GM12878 (cell line): ENCODE data around the gene CA10. TPM values are rescaled to one million over a fixed set of nuclear protein-coding genes. Genes with fewer than 3 reads are reported as not detected.

Experiments used
- ATAC-seq: fragments of 200-7000 bp; cut with Tn5 transposase; 3 replicates; pipeline ENCODE4 v1.9.1; 2020; ENCODE audit warnings: mild to moderate bottlenecking, moderate library complexity
- BruUV-seq: library from RNA; stranded (reverse); fragments of 400-500 nt; replicated peaks from 2 replicates; lab custom pipeline; 2021; lab: Mats Ljungman, UMichigan
- CTCF ChIA-PET: fragments of 300-600 bp; sonication (Branson Sonifier 250); formaldehyde crosslinking; extraction: SDS; loops from one replicate; lab custom pipeline; 2021; ENCODE audit warnings: inconsistent platforms; lab: Yijun Ruan, JAX
- POLR2A ChIA-PET: fragments of 350-600 bp; formaldehyde crosslinking; extraction: SDS; loops from one replicate; lab custom pipeline; 2021; ENCODE audit warnings: inconsistent platforms; lab: Charles Lee
- RAD21 ChIA-PET: fragments of 300-600 bp; sonication (Branson Sonifier 250); formaldehyde crosslinking; loops from one replicate; lab custom pipeline; 2023; ENCODE audit warnings: antibody characterized with exemption; ENCODE audit not compliant: unreplicated experiment; lab: Charles Lee
- SMC1A ChIA-PET: fragments of 300-600 bp; sonication (Branson Sonifier 250); formaldehyde crosslinking; loops from one replicate; lab custom pipeline; 2023; ENCODE audit not compliant: unreplicated experiment, uncharacterized antibody; lab: Charles Lee
- DNase-seq: peaks from one replicate; pipeline ENCODE4 v3.0.0-alpha.2; 2011; ENCODE audit warnings: low read depth, low spot score
- FAIRE-seq: peaks from 3 replicates; lab custom pipeline; 2011; peaks lifted over from hg19 to GRCh38; lab: Jason Lieb, UNC
- H2AFZ ChIP-seq: 2 replicates; pipeline ENCODE4 v1.6.0; 2011; ENCODE audit warnings: low read depth, low read length, control low read depth; ENCODE audit not compliant: control insufficient read depth
- H3K27ac ChIP-seq: 2 replicates; pipeline ENCODE4 v1.5.1; 2011; ENCODE audit warnings: control low read depth; ENCODE audit not compliant: control insufficient read depth, insufficient read depth
- H3K27me3 ChIP-seq, 2 experiments: replicated peaks in 1 of 2; 2 replicates each; pipeline versions ENCODE4 v1.6.0 to v1.6.1; 2011; ENCODE audit warnings: low read length in 1 of 2; ENCODE audit not compliant: control insufficient read depth in 2 of 2, insufficient read depth in 2 of 2
- H3K36me3 ChIP-seq, 2 experiments: 2 replicates each; pipeline ENCODE4 v1.5.1; 2011; ENCODE audit warnings: low read length in 1 of 2; ENCODE audit not compliant: control insufficient read depth in 2 of 2, insufficient read depth in 2 of 2
- H3K4me1 ChIP-seq: 2 replicates; pipeline ENCODE4 v1.6.1; 2011; ENCODE audit warnings: mild to moderate bottlenecking, low read length, moderate library complexity, mixed read lengths; ENCODE audit not compliant: control insufficient read depth, insufficient read depth
- H3K4me2 ChIP-seq: 2 replicates; pipeline ENCODE4 v1.6.0; 2011; ENCODE audit warnings: control low read depth; ENCODE audit not compliant: control insufficient read depth, insufficient read depth
- H3K4me3 ChIP-seq: fragments of 200-600 bp; sonication (generic); 2 replicates; pipeline ENCODE4 v1.5.1; 2016
- H3K79me2 ChIP-seq: 2 replicates; pipeline ENCODE4 v1.6.0; 2011; ENCODE audit warnings: low read length; ENCODE audit not compliant: control insufficient read depth, insufficient read depth
- H3K9ac ChIP-seq: 2 replicates; pipeline ENCODE4 v1.8.0; 2011; ENCODE audit warnings: low read length, control low read depth, mixed read lengths; ENCODE audit not compliant: control insufficient read depth, insufficient read depth
- H3K9me3 ChIP-seq: replicated peaks from 3 replicates; pipeline ENCODE4 v1.5.1; 2011; ENCODE audit warnings: mild to moderate bottlenecking, low read length; ENCODE audit not compliant: control insufficient read depth, insufficient read depth
- H4K20me1 ChIP-seq: 2 replicates; pipeline ENCODE4 v1.6.0; 2011; ENCODE audit not compliant: control insufficient read depth, insufficient read depth
- NR2F1 ChIP-seq: fragments of 450-650 bp; conservative IDR thresholded peaks from 2 replicates; pipeline ENCODE4 v1.6.1; 2017; ENCODE audit warnings: mild to moderate bottlenecking
- ZNF217 ChIP-seq: fragments of 450-650 bp; IDR thresholded peaks from 2 replicates; pipeline ENCODE4 v1.6.1; 2017; ENCODE audit warnings: antibody characterized with exemption, mild to moderate bottlenecking
- ZNF24 ChIP-seq: fragments of 450-650 bp; IDR thresholded peaks from 2 replicates; pipeline ENCODE4 v1.6.1; 2017; ENCODE audit warnings: antibody characterized with exemption, mild to moderate bottlenecking
- WGBS: methylation state at CpG from one replicate; pipeline ENCODE4 v1.1.6; 2016; ENCODE audit warnings: low lambda C conversion rate; ENCODE audit not compliant: insufficient replicate concordance, insufficient coverage; ENCODE audit errors: missing lambda C conversion rate; 5-methylcytosine and 5-hydroxymethylcytosine counted together
- in situ Hi-C: fragments of 300-500 bp; cut with MboI; formaldehyde crosslinking; loops from 9 replicates; pipeline ENCODE4 v1.14.3; 2018; ENCODE audit warnings: mixed read lengths
- intact Hi-C: fragments of 100-400 bp; cut with micrococcal nuclease; formaldehyde crosslinking; loops from one replicate; pipeline ENCODE4 v1.14.2; 2022; ENCODE audit not compliant: unreplicated experiment
- polyA plus RNA-seq, 11 experiments: library from polyadenylated mRNA; depleted of rRNA in 4 of 11; unstranded in 6 of 11; stranded (reverse) in 5 of 11; fragments of >200 nt; fragmentation: Nextera tagmentation in 4 of 11; fragmentation: Illumina TruSeq in 1 of 11; extraction: Ambion mirVana in 4 of 11; extraction: Trizol in 1 of 11; gene quantifications; 1 replicate in 1 of 11; 2 replicates in 10 of 11; pipeline versions ENCODE4 v1.2.1 to v1.2.3, GENCODE V29; 2011 to 2016; ENCODE audit warnings: inconsistent platforms in 2 of 11, missing spikeins in 2 of 11, low read depth in 1 of 11
- total RNA-seq, 4 experiments: library from RNA; depleted of rRNA in 3 of 4; stranded (reverse); fragments of >200 nt in 3 of 4; fragmentation: Illumina TruSeq in 1 of 4; extraction: Trizol in 1 of 4; gene quantifications; 2 replicates each; pipeline versions ENCODE4 v1.2.1 to v1.2.3, GENCODE V29; 2013 to 2021
- TF ChIP-seq, protein P1 (sequence below): fragments of 450-650 bp; IDR thresholded peaks from 2 replicates; pipeline ENCODE4 v1.6.1; 2017; ENCODE audit warnings: borderline replicate concordance
- TF ChIP-seq, protein P2 (sequence below): fragments of 450-650 bp; formaldehyde crosslinking; IDR thresholded peaks from 2 replicates; pipeline ENCODE4 v1.4.0; 2020; ENCODE audit warnings: mild to moderate bottlenecking, moderate library complexity

CA10 gene
- total and polyA plus RNA-seq, 10 of the 15 experiments (the other 5 are each of a cell fraction or from before 2014, with no cell fraction given) = not detected

DNA sequence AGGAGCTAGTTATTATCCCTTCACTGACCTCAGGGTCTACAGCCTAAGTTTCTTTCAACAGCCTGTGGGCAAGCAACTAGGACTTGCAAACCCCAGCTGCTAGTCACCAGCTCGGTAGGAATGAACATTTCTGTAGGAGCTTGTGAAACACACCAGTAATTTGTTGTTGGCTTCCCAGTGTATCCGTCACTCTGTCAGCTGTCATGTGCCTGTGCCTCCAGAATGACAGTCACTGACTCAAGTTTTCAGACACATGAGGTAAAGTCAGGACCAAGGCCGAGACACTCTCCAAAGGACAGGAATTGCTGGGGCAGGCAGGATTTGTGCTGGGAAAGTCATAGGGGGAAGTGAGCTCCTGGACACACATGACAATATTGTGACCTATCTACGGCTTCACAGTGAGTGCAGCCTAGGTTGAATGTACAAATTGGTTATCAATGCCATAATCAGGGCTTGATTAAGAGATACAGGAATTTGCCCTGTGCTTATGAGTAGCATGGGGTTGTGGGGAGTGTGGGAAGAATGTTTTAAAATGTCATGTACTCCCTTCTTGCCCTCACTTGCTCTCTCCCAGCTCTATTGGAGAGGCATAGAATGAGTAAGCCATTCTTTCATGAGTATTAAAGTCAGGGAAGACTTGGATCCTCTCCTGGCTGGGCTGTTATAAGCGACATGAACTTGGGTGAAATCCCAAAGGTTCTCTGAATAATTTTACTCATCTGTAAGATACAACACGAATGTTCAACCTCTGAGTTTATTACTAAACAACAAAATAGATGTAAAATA lies 506.8 kb downstream of the CA10 start:
- FAIRE-seq (no peak), ATAC-seq (no peak), DNase-seq (no peak)
- SMC1A ChIA-PET = no interaction called here
- Histone ChIP-seq H2AFZ (no peak overlapping the region), H3K36me3 (no peaks in the 10 kb centered on the region), H3K4me1 (no peaks in the 10 kb centered on the region), H3K9me3 (no peaks in the 10 kb centered on the region), H3K9ac (no peak overlapping the region), H4K20me1 (no peaks in the 10 kb centered on the region), H3K4me2 (no peak overlapping the region), H3K27ac (no peak overlapping the region), H3K79me2 (no peaks in the 10 kb centered on the region), H3K27me3 (no peaks in the 10 kb centered on the region), H3K4me3 (no peak overlapping the region)
- in situ Hi-C loops = no loop called here
- CTCF ChIA-PET = interaction anchor here (1.4 kb wide), 1 partner anchor 12 kb away, joined by 3 read pairs; no protein-coding TSS in a partner anchor
- POLR2A ChIA-PET = interaction anchor here (1.1 kb wide), 1 partner anchor 13 kb away, joined by 3 read pairs; no protein-coding TSS in a partner anchor
- RAD21 ChIA-PET = no interaction called here
- intact Hi-C loops = no loop called here
- BruUV-seq = no TSS peak
- WGBS = 14% methylated on average over 6 of the region's 6 CpGs
- TF ChIP-seq, protein P1, sequence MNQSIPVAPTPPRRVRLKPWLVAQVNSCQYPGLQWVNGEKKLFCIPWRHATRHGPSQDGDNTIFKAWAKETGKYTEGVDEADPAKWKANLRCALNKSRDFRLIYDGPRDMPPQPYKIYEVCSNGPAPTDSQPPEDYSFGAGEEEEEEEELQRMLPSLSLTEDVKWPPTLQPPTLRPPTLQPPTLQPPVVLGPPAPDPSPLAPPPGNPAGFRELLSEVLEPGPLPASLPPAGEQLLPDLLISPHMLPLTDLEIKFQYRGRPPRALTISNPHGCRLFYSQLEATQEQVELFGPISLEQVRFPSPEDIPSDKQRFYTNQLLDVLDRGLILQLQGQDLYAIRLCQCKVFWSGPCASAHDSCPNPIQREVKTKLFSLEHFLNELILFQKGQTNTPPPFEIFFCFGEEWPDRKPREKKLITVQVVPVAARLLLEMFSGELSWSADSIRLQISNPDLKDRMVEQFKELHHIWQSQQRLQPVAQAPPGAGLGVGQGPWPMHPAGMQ = no peak
- TF ChIP-seq ZNF24 (no peak), ZNF217 (no peak), NR2F1 (no peak)
- TF ChIP-seq, protein P2, sequence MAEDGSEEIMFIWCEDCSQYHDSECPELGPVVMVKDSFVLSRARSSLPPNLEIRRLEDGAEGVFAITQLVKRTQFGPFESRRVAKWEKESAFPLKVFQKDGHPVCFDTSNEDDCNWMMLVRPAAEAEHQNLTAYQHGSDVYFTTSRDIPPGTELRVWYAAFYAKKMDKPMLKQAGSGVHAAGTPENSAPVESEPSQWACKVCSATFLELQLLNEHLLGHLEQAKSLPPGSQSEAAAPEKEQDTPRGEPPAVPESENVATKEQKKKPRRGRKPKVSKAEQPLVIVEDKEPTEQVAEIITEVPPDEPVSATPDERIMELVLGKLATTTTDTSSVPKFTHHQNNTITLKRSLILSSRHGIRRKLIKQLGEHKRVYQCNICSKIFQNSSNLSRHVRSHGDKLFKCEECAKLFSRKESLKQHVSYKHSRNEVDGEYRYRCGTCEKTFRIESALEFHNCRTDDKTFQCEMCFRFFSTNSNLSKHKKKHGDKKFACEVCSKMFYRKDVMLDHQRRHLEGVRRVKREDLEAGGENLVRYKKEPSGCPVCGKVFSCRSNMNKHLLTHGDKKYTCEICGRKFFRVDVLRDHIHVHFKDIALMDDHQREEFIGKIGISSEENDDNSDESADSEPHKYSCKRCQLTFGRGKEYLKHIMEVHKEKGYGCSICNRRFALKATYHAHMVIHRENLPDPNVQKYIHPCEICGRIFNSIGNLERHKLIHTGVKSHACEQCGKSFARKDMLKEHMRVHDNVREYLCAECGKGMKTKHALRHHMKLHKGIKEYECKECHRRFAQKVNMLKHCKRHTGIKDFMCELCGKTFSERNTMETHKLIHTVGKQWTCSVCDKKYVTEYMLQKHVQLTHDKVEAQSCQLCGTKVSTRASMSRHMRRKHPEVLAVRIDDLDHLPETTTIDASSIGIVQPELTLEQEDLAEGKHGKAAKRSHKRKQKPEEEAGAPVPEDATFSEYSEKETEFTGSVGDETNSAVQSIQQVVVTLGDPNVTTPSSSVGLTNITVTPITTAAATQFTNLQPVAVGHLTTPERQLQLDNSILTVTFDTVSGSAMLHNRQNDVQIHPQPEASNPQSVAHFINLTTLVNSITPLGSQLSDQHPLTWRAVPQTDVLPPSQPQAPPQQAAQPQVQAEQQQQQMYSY (CRISPR knock-in tag) = no peak
- TF ChIP-seq, all 136 proteins: peak for 0
